GM19455 (cell line): ENCODE measurements around the gene ZNF91.
"Not testable (repeated sequence)": the region's sequence is repeated elsewhere in the genome, so short reads cannot be mapped to it uniquely, and the experiment has no call there.

Source experiments
- ATAC-seq: cut with Tn5 transposase; IDR thresholded peaks from one replicate; pipeline ENCODE4 v1.9.1; 2021; ENCODE audit not compliant: unreplicated experiment

ZNF91 gene

DNA sequence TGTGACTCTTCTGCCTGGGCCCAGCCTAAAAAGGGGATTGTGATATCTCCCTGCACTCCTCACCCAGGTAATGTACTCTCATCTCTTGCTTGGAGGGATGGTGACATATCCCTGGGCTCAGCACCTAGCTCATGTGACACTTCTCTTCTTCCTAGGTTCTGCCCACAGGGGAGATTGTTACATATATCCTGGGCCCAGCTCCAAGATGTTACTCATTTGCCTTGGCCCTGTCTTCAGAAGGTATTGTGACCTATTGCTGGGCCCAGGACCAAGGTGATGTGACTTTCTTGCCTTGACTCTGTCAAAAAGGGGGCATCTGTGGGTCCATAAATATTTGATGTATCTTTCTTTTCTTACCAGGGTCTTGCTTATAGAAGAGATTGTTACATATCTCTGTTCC lies 73.9 kb downstream of the ZNF91 start:
- not testable (repeated sequence) for ATAC-seq

DNA sequence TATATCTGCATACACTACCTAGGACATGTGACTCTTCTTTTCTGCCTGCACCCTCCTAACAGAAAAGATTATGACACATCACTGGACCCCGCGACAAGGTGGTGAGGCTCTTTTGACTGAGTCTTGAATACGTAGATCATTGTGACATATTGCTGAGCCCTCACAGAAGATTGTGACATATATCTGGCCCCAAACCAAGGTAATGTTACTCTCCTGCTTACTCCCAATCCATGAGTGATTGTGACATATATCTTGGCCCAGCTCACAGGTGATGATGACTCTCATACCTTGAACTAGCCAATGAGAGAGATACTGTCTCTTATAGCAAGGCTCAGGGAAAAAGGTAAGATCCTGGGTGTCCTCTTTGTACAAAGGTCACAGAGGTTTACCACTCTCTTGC lies 75.7 kb downstream of the ZNF91 start:
- not testable (repeated sequence) for ATAC-seq

DNA sequence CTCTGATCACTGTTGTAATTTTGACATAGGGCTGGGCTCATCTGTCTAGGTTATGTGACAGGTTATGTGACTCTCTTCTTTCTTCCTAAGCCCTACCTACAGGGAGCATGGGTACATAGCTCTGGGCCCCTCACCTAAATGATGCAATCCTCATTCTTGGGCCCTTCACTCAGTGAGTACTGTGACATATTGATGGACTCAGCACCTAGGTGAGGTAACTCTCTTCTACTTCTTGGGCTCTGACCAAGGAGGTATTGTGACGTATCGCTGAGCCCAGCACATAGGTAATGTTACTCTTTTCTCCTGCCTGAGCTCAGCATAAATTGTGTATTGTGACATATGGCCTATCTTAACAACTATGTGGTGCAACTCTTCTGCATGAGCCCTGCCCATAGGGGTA lies 76.3 kb downstream of the ZNF91 start:
- ATAC-seq = not testable (repeated sequence)

- ATAC-seq = no peak
Observed at GRCh38 chr19:23318143-23318542, 77.1 kb downstream of the ZNF91 start.

DNA sequence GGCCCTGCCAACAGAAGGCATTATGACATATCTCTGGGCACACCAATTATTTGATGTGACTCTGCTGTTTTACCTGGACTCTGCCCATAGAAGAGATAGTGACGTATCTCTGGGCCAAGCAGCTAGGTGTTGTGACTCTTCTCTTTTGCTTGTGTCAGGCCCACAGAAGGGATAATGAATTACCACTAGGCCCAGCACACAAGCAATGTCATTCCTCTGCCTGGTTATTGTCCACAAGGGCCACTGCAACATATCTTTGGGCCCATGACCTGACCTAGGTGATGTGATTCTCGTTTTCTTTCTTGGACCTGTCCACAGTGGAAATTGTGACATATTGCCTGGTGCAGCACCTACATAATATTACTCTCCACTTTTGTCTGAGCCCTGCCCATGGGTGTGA lies 80.0 kb downstream of the ZNF91 start:
- no peak for ATAC-seq

DNA sequence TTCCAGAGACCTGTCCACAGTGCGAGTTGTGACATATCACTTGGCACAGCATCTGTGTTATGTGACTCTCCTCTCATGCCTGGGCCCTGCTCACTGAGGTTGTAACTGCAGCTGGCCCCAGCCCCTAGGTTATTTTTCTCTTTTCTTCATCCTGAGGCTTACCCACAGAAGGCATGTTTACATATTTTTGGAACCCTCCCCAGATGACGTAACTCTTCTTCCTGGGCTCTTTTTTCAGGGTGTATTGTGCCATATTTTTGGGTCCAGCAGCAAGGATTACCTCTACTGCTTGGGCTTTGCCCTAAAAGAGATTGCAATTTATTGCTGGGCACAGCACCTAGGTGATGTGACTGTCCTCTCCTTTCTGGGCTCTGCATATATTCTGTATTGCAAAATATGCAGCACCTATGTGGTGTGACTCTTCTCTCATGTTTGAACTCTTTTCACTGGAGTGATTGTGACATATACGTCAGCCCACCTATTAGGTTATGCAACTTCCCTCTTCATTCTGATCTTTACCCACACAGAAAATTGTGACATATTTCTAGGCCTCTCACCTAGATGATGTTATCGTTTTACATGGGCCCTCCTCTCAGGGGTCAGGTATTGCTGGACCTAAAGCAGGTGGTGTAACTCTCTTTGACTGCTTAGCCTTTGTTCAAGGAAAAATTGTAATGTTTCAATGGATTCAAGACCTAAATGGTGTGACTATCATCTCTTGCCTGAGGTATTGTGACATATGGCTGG lies 80.6 kb downstream of the ZNF91 start:
- ATAC-seq = no peak

GRCh38 chr19:23313196-23313595 lies 82.1 kb downstream of the ZNF91 start:
- no peak for ATAC-seq

DNA sequence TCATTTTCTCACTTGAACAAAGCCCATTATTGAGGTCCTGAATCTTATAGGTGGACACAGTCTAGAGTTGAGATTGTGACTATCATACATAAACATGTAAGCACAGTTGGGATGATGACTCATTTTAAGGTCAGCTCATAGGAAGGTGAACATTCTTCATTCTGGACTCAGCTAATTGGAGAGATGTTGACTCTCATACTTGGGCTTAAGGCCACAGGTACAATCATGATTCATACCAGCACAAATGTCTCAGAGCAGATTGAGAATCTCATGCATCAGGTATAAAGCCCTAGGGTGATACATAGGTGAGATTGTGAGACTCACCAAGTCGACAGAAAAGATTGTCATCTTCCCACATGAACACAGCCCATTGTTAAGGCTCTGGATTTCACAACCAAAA lies 82.8 kb downstream of the ZNF91 start:
- ATAC-seq = no peak

- ATAC-seq = no peak
Observed at GRCh38 chr19:23311551-23311950, 83.7 kb downstream of the ZNF91 start.

GRCh38 chr19:23310729-23311211 lies 84.5 kb downstream of the ZNF91 start:
- no peak for ATAC-seq

DNA sequence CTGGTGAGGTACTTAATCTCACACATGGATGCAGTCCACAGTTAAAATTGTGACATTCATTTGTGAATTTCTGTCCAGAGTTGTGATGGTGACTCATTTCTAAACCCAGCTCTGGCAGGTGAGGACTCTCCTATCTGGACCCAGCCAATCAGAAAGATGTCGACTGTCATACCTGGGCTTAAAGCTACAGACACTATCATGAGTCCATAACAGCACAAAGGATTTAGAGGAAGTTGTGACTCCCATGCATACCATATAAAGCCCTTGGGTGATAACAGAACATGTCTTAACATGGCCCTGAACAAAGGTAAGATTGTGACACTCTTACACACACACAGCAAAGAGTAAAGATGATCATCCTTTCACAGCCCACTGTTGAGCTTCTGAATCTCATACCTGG lies 85.3 kb downstream of the ZNF91 start:
- ATAC-seq = no peak

- ATAC-seq = no peak
Observed at GRCh38 chr19:23305555-23305954, 89.7 kb downstream of the ZNF91 start.

- ATAC-seq = no peak
Observed at GRCh38 chr19:23304238-23304637, 91.0 kb downstream of the ZNF91 start.

DNA sequence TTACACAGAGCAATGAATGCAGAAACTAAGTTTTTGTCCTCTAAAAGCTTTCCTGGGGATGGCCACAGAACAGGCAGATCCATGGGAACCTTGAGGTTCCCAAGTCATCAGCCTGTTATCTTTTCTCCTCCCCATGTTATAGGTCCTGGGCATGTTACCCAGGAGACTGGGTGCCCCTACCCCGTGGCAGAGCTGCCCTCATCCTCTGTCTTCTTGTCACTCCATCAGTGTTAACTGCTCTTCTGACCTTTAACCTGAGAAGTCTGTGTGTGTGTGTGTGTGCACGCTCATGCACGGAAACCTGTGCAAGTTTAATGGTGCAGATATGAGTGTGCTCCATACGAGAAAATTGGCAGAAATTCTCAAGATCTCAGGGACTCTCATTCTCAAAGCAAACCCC lies 101.1 kb downstream of the ZNF91 start:
- no peak for ATAC-seq

DNA sequence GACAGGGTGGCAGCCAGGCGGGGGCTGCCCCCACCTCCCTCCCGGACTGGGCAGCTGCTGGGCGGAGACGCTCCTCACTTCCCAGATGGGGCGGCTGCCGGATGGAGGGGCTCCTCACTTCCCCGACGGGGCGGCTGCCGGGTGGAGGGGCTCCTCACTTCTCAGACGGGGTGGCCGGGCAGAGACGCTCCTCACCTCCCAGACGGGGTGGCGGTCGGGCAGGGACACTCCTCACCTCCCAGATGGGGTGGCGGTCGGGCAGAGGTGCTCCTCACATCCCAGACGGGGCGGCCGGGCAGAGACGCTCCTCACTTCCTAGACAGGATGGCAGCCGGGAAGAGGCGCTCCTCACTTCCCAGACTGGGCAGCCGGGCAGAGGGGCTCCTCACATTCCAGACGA lies 105.3 kb downstream of the ZNF91 start:
- not testable (repeated sequence) for ATAC-seq
